ENCODE data around the gene ABCG8.
"Not testable (repeated sequence)": the region's sequence is repeated elsewhere in the genome, so short reads cannot be mapped to it uniquely, and the experiment has no call there.

Gene ABCG8

DNA sequence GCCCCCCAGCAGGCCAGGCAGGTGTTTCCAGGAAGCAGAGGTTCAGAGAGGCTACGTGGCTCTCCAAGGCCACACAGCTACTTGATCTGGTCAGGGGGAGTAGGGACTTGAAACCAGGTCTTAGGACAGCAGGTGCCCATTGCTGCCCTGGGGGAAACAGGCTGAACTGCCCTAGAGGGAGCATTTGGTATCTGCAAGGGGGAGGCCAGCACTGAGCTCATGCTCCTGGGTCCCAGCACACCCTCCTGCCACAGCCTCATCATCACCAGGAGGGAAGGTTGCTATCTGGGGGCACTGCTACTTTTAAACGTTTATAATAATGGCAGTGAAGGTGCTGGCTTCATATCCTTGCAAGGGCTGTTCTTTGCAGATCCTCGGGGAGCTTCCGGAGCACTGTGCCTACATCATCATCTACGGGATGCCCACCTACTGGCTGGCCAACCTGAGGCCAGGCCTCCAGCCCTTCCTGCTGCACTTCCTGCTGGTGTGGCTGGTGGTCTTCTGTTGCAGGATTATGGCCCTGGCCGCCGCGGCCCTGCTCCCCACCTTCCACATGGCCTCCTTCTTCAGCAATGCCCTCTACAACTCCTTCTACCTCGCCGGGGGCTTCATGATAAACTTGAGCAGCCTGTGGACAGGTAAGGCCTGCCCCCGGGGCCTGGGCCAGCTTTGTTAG lies 36.1 kb downstream of the ABCG8 start:
- no peak for DNase-seq

GRCh38 chr2:43877782-43878464 lies 39.2 kb downstream of the ABCG8 start:
- DNase-seq = peak; percentile 68

GRCh38 chr2:43879261-43879660 lies 40.5 kb downstream of the ABCG8 start:
- no peak for DNase-seq

DNA sequence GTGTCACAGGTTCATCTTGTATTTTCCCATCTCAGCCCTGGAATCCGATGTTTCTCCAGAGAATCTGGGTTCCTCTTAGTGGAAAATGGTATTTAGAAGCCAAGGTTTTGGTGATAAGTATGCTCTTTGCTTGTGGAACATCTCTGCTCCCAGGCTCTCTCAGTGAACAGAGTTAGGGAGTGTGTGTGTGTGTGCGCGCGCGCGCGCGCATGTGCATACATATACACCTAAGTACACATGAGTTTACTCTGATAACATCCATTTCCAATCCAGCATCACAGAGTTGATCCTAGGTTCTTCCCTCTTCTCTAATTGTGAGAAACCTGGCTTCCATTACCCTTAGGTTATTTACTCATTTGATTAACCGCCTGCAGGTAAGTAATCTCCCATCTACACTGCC lies 41.7 kb downstream of the ABCG8 start:
- no peak for DNase-seq

GRCh38 chr2:43880952-43881351 lies 42.2 kb downstream of the ABCG8 start:
- no peak for DNase-seq

- no peak for DNase-seq
These were observed 43.5 kb downstream of the ABCG8 start for GRCh38 chr2:43882312-43882711.

DNA sequence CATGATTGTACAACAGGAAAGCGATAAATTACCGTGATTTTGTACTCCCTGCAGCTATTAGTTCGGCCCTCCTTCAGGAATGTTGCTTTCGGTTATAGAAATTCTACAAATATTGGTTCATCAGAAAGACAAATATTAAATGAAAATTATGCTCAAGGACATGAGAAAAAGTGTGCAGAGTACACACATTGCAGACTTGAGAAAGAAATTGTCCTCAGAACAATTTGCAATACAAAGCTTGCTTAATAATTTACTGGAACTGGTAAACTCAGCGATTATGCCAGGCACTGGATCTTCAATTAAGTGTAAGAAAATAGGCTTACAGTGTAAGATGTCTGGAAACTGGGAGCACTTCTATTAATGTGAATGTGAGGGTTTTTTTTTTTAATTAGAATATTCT lies 45.9 kb downstream of the ABCG8 start:
- DNase-seq = no peak

- no peak for DNase-seq
These were observed 46.4 kb downstream of the ABCG8 start for GRCh38 chr2:43885132-43885632.

DNA sequence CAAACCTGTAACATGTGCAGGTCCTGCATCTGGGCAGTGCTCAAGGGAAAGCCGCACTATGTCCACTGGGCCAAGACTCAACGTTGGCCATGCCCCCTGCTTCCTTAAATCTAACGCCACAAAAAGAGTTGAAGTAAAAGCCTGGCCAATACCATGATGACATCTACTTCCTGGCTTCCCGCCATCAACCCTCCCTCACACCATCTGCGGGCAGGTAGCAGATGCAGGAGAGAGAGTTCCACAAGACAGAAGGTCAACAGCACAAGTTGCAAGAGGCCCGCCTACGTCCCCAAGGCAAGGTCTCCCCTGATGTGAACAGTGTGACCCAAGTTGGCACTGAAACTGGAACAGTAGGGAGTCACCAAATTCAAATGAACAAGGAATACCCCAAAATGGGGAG lies 48.4 kb downstream of the ABCG8 start:
- no peak for DNase-seq

DNA sequence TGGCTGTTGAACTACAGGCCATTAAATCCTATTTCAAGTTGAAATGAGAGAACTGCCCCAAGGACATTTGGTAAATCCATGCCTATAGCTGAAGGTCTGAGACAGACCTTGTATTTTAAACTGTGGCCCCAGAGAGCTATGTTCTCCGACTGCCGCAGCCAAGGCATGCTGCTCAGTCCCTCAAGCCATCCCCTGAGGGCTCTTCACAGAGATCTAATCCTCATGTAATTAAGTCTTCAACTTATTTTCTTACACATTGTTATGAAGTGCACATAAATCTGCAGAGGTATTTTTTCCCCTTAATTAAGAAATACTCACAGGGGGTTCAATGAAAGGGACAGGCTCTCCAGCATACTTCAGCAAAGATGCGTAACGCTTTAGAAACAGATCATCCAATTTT lies 50.6 kb downstream of the ABCG8 start:
- DNase-seq = no peak

DNA sequence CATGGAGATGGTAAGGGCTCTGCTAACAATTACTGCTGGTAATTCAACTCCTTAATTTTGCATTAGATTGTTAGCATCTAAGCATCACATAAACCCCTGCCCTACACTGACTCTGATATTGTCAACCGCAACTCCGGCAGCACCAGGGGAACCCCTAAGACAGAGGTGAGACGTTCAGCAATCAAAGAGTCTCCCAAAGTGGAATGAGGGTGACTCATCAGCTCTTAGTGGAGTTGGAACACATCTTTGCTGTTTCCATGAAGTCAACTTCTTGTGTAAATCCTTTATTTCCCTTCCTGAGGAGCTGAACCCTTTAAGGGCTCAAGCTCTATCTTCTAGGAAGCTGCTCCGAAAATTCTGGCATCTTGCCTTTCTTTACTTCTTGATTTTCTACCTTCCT lies 52.1 kb downstream of the ABCG8 start:
- DNase-seq = no peak

DNA sequence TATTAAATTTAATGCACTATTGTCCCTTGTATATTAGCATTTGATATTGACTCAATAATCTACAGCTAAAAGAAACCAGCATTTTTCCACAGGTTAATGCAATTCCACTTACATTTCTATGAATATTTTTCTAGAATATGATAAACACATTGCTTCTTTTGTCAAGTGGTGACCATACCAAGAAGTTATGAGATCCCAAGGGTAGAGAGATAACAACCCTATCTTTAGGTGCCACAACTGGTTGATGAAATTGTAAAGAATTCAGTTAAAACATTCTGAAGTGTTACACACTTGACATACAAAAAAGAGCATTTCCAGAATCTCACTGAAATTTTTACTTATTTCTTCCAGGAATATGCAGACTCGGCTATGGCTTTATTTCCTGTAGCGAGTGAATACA lies 56.0 kb downstream of the ABCG8 start:
- DNase-seq = no peak

DNA sequence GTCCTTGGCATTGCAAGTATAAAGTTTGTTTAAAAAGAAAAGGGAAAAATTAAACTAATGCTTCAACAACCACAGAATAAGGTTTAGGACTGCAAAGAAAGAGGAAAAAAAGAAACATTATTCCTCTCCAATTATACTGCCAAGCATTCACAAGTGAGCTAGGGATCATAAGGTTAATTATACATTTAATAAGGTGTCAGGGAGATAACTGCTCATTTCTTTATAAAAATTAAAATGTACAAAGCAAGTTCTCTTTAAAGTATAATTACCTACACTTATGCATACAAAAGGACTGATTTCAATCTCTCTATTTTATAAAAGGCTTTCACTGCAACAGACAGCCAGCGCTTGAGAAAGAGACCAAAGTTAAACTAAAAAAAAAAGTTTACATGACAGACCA lies 58.1 kb downstream of the ABCG8 start:
- no peak for DNase-seq

GRCh38 chr2:43897492-43897891 lies 58.7 kb downstream of the ABCG8 start:
- no peak for DNase-seq

DNA sequence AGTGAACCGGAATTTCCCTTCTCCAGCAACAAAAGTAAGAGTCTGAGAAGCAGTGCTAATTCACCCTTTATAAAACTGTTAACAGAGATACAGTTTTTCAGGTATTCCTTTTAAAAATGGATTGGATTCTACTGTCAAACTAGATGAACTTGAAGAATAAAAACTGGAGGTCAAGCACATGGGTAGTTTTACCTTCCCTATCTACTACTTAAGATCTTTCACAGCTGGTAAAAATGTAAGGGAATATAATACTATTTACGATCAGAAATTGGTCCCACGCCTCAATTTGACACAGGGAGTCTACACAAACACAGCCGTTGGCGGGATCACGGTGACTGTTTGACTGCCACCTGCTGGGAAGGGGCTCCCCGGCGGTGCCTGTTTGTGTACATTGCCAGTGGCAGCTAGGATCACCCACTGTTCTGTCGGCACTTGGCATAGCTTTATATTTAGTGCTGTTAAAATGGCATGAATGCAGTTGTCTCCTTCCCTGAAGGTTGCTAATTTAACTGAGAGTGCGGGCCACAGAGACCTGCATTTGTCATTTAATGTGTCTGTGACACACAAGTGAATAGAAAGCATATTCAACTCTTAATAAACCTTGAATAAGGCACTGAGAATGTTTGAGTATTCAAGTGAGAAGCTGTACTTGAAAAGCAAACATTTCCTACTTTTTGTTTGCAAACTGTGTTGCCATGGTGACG lies 59.5 kb downstream of the ABCG8 start:
- DNase-seq = peak; percentile 15

GRCh38 chr2:43898838-43899346 lies 60.1 kb downstream of the ABCG8 start:
- DNase-seq = no peak

- no peak for DNase-seq
These were observed 60.8 kb downstream of the ABCG8 start for GRCh38 chr2:43899589-43899988.

DNA sequence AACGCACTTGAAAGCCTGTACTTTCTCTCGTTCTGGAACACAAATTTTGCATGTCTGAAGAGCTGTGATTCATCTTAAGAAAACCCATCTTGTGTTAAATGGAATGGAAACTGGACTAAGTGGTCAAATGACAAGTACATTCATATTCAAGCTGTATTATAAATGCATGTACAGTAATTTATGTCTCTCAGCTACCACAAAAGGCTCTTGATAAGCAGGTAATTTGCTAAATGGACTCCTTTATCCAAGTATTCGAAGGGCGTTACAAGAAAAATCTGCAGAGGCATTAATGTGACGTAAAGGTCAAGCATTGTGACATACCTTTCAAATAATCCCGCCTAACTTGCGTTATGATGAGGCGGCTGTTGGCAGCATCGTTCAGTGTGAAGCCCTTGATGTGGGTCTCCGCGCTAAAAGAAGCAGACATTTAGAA lies 66.6 kb downstream of the ABCG8 start:
- DNase-seq = no peak

- DNase-seq = no peak
These were observed 67.1 kb downstream of the ABCG8 start for GRCh38 chr2:43905871-43906270.

DNA sequence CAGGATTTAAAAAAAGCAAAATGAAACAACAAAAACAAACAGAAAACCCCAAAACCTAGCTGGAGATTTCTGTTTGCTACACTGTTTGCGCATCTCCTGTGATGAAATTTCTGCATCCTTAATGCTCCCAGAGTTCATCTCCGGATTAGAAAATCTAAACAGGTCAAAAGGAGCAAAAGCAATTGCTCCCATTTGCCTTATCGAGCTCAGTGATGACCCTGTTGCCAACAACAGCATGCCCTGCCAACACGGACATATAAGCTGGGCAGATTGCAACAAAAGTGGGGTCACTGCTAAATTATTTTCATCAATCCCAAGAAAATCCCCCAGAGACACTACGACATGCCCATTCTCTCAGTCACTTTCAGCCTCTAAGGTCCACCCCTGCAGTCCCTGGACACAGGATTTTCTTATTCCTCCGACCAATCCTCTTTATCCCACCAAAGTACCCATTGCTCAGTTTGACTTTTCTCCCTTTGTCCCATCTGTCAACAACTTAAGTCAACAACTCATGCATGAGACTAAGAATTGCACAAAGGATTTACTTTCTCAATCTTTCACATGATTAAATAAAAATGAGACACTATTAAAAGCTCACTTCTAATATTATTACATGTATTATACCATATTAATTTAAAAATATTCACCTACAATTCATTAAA lies 67.8 kb downstream of the ABCG8 start:
- DNase-seq = no peak

DNA sequence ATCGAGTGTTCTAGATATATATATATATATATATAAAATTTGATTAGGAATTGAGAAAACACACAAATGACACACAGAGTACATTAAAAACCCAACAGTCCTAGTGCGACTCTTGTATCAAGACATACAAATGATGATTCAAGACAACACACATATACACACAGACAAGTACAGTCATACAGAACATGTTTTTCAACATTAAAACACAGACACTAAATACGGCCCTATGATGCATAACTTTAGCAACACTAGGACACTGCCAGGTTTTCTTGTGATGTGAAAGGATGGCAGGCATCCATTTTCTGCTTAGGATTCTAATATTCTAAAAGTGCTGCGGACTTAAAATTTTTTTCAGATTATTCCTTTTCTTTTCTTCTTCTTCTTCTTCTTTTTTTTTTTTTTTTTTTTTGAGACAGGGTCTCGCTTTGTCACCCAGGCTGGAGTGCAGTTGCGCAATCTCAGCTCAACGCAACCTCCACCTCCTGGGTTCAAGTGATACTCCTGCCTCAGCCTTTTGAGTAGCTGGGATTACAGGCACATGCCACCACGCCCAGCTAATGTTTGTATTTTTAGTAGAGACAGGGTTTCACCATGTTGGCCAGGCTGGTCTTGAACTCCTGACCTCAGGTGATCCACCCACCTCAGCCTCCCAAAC lies 72.5 kb downstream of the ABCG8 start:
- DNase-seq = not testable (repeated sequence)

GRCh38 chr2:43924463-43924862 lies 85.7 kb downstream of the ABCG8 start:
- no peak for DNase-seq

- no peak for DNase-seq
These were observed 86.7 kb downstream of the ABCG8 start for GRCh38 chr2:43925431-43925830.
